Subcutaneous adipose tissue (tissue), 4 donors: ENCODE measurements around the gene SLC6A1. TPM values are rescaled to one million over a fixed set of nuclear protein-coding genes. Genes with fewer than 3 reads are reported as not detected.

ENCODE experiments used
- total RNA-seq, 4 donors: library from RNA; depleted of rRNA; stranded (reverse); fragments of >200 nt; gene quantifications; one replicate each; pipeline ENCODE4 v1.1.0, GENCODE V29; 2016
- TF ChIP-seq, protein P1 (sequence below): fragments of 450-650 bp; IDR thresholded peaks from one replicate; pipeline ENCODE4 v1.5.1; 2016; ENCODE audit warnings: low read depth, mild to moderate bottlenecking, control low read depth, antibody characterized with exemption, moderate library complexity

SLC6A1 gene
- total RNA-seq, 4 donors from 2014 or later = 0.44 to 2.3 (median 0.68) TPM; not detected in 1

DNA sequence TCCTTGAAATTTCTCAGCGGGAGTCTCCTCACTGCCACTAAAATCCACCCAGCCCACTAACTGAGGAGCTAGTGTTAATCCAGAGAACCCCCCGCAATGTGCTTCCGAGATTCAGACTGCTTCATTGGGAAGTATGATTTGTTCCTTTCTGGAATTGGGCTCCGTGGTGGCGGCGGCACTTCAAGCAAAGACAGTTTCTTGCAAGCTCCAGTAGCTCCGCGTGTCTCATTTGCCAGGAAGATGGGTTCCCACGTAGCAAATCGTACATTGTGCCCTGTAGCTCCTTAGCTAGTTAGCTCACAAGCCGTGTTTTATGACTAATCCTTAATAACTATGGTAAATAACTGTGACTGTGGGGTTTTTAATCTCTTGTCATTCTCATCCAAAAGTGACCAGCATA, 45.4 kb downstream of the SLC6A1 start:
- TF ChIP-seq, protein P1, sequence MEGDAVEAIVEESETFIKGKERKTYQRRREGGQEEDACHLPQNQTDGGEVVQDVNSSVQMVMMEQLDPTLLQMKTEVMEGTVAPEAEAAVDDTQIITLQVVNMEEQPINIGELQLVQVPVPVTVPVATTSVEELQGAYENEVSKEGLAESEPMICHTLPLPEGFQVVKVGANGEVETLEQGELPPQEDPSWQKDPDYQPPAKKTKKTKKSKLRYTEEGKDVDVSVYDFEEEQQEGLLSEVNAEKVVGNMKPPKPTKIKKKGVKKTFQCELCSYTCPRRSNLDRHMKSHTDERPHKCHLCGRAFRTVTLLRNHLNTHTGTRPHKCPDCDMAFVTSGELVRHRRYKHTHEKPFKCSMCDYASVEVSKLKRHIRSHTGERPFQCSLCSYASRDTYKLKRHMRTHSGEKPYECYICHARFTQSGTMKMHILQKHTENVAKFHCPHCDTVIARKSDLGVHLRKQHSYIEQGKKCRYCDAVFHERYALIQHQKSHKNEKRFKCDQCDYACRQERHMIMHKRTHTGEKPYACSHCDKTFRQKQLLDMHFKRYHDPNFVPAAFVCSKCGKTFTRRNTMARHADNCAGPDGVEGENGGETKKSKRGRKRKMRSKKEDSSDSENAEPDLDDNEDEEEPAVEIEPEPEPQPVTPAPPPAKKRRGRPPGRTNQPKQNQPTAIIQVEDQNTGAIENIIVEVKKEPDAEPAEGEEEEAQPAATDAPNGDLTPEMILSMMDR = no peak

DNA sequence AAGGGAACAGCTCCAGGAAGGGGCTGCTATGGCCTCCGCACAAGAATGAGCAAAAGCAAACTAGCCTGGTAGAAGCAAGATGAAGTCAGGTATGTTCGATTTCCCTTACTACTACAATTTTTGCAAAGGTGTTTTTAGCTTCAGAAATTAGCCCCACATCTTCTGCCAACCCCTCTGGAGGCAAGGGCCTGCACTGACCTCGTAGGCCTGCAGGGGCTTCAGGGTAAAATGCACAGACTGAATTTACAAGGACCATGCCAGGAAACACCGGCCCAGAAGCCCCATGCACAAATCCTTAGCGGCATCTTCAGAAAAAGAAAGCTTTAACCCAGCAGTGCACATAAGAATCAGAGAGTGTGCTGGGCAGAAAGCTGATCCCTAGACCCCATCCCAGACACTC, 53.0 kb downstream of the SLC6A1 start:
- TF ChIP-seq, protein P1 = no peak

DNA sequence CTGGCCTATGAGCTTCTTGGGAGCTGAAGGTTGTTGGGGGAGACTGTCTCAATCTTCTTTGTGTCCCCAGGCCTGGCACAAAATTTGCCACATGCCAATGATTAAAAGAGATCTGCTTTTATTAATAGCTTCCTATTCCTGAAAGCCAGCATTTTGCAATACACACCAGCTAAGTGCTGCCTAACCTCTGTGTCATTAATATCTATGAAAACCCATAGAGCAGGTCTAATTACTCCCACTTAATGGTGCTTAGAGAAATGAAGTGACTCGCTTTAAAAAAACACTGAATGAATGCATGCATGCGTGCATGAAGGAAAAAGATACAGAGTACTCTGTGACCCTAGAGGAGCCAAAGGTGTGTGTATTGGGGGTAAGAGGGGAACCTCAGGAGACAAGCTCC, 55.0 kb downstream of the SLC6A1 start:
- TF ChIP-seq, protein P1 = no peak

DNA sequence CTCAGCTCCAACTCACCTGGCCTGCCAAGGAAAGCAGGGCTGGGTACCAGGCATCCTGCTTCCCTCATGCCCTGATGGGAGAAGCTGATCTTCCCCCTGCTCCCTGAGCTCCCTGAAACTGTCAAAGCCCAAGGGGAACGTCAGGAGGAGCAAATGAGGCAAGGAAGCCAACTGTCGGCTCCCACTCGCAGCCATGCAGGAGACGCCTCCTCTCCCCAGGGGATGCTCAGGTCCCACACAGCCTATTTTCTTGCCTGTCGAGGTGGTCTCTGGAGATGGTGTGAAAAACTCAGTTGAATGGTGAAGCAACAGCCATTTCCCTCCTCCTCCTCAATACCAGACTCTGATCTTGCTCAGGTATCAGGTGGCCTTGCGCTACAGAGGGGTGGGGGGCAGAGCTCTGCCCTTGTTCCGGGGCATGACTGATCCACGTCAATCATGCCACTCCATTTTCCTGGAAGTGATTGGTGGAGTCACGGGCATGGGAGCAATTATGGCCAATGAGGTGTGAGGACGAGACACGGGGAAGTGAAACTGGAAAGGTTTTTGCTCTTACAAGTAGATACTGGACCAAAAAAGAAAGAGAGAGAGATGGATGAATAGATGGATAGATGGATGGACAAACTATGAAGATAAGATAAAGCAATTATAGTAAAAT, 58.2 kb downstream of the SLC6A1 start:
- TF ChIP-seq, protein P1 = no peak

DNA sequence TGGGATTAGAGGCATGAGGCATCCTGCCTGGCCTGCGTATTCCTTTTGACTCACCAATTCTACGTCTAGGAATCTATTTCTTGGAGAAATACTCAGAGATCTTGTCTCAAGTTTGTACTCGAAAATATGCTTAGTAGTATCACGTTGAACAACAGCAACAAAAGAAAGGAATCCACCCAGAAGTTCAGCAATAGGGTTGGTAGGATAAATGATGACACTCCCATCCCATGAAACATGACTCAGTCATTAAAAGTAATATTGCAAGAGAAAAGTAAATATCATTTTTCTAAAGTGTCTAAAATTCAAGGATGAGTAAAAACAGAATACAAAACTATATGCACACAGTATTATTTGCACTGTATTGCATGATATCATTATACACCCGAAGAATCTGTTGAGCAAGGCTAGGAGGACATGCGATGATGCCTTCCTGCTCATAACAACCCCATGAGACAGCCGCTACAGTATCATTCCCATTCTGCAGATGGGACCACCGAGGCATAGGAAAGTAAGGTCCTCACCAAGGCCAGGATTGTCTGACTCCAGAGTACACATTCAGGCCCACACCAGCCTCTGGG, 61.5 kb downstream of the SLC6A1 start:
- TF ChIP-seq, protein P1 = no peak

DNA sequence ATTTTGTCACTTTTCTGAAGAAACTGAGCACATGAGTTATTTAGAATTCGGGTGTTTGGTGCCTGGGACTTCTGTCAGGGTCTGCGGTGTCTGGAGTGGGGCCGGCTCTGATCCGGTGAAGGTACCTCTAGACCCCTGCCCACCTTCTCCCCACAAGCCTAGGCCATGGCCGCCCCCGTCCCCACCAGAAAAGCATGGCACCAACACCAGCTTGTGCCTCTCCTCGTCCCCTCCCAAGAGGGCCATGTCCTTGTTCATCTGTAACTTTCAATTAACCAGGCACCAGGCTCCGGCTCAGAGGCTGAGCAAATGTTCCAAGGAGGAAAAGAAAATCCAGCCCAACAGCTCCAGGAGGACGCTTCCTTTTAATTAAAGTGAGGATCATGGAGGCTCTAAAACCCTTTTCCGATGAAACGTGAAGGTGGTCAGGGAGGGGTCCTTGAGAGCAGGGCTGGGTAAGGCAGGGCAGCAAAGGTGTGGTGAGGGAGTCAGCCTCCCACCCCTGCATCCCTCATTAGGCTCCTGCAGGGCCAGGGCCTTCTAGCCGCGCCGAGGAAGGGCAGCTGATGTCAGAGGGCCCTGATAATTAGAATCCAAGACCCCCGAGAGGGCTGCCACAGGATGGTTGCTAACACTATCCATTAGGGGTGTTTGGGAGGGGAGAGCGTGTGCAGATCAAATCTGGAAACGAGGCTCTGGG, 62.3 kb downstream of the SLC6A1 start:
- TF ChIP-seq, protein P1 = no peak

DNA sequence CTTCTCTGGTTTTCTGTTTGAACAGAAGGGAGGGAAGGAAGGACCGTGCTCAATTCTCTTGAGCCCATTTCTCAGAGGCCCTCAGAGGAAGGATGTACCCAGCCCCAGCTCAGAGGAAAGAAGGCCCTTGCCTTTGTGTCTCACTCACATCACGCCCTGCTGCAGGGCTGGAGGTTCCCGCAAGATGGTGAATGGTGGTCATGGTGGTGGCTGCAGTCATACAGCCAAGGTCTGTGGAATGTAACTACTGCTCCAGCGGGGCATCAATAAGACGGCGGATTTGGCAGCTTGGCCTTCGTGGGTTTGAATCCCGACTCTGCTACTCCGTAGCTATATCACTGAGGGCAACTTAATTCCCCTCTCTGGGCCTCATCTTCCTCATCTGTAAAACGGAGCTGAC, 62.9 kb downstream of the SLC6A1 start:
- TF ChIP-seq, protein P1 = no peak
